HG03457 (cell line): ENCODE data around the gene ITPR1.

Experiments
- ATAC-seq: cut with Tn5 transposase; IDR thresholded peaks from one replicate; pipeline ENCODE4 v1.9.1; 2021; ENCODE audit warnings: moderate number of reproducible peaks; ENCODE audit not compliant: unreplicated experiment

ITPR1 gene

DNA sequence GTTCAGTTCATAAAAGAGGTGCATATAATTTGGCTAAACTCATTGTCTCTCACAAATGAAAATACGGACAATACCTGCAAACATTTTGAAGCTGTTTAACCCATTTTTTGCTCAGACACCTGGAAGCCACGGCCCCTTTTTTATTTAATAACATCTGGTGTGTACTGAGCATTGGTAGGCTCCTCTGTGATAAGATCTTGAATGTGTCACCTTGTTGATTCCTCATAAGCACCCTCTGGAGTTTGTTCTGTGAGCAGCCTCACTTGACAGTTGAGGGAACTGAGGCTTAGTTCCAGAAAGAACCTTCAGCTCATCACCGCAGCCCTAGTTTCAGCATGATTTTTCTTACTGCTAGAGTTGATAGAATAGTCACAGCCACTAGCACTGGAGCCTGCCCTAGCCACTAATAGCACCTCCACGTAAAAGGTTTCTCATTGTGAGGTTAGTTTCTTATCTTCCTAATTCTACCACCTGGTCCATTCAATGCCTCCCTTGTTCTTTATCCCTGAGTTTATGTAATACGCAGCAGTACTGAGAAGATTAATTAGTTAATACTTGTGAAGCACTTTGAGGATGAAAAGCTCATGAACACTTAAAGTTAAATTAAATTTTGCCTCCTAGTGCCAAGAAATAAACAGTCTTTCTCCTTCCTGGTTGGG, 71.9 kb downstream of the ITPR1 start:
- no peak for ATAC-seq

DNA sequence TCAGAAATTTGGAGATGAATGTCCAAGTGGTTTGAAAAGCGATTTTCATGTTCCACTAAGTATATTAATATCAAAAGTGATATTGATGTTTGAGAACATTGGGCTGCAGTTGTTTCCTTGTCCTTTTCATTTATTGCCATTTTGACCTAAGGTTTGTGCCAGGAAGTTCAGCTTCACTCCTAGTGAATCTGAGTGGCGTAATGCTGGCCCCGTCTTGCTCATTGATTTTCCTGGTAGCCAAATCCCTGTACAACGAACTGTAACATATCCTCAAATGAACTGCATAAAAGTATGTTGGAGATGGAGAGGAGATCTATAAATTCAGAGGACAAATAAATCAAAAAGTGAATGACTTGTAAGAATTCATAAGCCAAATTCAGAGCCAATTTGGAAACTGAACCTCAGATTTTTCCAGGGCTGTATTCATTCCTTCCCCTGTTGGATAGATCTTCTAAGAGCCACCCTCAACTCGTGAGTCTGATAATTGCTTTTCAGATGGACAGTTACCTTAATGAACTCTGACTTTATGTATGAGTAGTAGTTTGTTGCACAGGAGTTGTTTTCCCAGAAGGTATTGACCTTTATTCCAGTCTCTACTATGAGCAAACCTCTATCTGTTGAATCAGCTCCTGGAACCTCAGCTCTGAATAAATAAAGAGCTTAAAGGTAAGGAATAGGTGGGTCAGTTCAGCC, 72.8 kb downstream of the ITPR1 start:
- no peak for ATAC-seq

DNA sequence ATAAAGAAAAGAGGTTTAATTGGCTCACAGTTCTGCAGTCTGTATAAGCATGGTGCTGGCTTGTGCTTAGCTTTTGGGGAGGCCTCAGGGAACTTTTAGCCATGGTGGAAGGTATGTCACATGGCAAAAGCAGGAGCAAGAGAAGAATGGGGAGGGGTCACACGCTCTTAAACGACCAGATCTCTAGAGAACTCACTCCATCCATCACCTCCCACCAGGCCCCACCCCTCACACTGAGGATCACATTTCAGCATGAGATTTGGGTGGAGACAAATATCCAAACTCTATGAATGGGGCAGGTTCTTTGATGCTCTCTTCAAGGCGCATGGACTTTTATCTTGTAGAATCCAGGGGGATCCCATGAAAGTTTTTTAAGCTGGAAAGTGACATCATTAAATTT, 75.7 kb downstream of the ITPR1 start:
- ATAC-seq: no peak

DNA sequence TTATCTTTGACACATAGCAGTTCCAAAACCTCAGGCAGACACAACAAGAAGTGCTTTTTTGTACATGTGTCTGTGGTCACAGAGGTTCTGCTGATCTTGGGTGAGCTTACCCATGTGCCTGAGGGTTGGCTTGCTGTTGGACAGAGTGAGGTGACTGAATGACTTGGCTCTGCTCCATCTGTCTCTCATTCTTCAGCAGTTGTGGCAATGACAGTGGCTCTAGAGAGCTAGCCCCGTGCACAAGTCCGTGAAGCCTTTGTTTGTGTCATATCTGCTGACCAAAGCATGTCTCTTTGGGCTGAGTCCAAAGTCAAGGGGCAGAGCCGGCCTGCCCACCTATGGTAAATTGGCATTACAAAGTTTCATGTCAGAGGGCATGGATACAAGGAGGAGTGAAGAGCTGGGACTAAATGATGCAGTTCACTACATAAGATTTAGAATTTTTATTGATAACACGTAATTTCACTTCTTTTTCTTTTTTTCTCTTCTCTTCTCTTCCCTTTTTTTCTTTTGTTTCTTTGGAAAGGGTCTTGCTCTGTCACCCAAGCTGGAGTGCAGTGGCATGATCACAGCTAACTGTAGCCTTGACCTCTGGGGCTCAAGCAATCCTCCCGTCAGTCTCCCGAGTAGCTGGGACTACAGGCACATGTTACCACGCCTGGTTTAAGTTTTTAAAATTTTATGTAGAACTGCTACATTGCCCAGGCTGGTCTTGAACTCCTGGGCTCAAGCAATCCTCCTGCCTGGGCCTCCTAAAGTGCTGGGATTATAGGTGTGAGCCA, 77.9 kb downstream of the ITPR1 start:
- no peak for ATAC-seq

DNA sequence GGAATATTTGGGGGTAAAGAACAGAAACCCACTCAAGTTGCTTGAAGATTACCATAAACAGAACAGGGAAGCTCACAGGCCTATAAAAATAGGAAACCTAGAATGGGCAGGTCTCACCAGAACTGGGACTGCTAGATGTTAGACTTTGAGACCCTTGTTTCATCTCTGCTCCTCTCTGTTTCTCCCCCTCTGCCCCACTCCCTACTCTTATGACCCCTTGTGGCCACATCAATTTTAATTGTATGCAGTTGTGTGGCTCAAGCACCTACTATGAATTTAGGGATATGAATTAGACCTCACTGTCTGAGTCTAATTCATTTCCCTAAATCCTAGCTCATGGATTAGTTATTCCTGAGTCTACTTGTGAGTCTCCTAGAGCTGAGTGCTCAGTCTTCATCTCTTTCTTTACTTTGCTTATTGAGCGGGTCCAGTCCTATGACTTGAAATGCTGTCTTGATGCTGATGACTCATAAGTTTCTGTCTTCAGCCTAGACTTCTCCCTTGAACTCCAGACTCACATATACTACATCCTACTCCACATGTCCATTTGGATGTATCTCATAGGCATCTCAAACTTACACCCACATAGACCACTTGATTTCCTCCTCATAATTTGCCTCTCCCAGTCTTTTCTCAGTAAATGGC, 78.7 kb downstream of the ITPR1 start:
- no peak for ATAC-seq

DNA sequence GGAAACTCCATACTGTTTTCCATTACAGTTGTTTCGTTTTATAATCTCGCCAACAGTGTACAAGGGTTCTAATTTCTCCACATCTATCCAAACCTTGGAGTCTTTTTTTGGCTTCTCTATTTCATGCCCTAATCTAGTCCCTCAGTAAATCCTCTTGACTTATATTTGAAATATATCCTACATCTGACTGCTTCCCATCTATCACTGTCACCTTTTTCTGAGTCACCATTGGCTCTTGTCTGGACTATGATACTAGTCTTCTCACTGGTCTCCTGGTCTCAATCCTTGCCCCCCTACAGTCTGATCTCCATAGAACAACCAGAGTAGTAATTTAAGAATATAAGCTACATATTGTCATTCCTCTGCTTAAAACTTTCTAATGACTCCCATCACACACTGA, 80.0 kb downstream of the ITPR1 start:
- no peak for ATAC-seq

DNA sequence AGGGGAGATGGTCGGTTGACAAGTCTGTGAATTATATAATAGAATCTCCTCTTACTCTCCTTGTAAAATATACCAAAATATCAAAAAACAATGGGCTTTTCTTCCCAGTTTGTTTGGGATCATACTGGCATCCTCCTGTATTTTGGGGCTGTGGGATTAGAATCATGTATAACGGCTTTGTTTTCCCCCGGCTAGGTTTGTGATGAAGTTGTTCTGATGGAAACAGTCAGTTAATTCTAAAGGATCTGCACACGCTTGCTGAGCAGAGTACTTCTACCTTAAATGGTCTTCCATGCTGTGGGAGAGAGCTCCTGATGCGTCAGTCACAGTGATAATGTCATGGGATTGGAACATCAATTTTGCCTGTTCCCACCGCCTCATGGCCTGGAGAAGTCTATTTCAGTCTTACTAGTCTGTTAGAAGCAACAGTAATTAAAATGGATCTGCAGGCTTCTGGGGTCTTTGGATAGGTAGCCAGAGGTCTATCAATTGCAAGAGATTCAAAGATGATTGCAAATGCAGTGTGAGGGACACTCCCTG, 81.3 kb downstream of the ITPR1 start:
- ATAC-seq: no peak

DNA sequence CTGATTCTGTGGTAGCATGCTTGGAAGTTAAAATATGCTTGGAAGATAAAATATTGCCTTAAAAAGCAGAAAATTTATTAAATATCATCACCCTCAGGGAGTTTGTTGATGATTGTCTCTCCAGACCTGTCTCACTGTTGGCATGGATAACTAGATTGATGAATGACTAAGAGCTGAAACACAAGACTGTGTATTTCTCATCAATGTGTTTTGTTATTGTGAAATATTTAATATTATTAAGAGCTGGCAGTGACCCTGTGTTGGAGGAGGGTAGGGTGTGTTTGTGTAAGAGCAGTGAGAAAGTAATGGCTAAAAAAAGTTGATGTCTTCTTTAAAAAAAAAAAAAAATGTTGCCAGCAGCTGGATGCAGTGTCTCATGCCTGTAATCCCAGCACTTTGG, 82.2 kb downstream of the ITPR1 start:
- ATAC-seq: no peak

DNA sequence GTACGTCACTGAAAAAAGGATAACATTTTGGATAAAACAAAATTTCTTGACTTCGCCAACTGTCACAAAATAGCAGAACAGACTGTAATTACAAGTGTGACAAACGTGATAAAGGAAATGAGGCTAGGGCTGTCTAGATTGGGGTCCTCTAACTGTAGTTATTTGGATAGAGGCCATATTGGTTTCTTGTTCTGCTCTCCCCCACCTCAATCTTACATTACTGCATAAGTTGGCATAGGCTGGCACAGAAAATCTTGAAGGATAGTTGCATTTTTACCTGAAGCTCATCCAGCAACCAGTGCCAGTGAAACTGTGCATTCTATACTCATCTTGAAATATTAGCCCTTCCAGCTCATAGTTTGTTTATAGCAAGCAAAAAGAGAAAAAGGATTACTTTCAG, 84.6 kb downstream of the ITPR1 start:
- no peak for ATAC-seq

DNA sequence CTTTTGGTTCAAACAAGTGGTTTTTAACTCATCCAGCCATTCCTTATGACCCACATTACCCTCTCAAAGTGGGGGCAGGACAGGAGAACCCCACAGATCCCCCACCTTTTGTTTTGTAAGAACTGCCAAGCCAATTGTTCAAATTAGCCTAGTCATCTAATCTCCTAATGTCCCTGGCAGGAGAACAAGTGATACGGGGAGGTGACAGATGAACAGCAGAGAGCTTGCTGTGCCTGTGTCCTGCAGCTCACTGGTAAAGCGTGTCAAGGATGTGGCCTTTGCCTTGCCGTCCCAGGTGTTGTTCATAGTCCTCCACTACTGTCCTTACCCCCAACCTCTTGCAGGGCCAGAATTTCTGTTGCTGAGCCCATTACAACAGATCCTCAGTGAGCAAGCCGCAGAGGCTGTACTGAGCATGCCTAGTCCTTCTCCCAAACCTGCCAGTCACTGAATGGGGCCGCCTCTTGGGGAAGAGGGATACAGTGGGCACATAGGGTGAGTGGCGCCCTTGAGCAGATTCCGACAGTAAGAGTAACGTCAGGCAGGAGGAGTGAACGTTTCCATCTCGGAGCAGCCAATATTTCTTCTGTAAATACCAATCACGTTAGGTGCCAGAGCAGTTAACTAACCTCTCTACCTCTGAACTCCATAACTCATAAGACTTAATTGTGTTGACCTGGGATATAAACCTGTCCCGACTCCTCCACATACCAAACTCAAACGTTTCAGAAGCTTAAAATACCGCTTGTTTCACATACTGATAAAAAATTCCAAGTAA, 87.4 kb downstream of the ITPR1 start:
- ATAC-seq: no peak

DNA sequence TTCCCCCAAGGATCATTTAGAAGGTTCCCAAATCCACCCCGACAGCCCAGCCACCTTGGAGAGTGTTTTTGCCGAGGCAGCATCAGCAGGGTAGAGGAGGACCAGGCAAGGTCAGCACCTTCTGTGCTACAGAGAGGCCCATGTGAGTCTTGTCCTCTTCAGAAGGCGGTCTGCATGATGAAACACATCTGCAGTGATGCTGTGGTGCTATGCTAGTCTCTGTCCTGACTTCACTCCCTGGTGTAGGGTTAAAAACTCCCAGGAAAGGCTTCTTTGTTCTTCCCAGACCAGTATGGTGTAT, 87.9 kb downstream of the ITPR1 start:
- no peak for ATAC-seq

DNA sequence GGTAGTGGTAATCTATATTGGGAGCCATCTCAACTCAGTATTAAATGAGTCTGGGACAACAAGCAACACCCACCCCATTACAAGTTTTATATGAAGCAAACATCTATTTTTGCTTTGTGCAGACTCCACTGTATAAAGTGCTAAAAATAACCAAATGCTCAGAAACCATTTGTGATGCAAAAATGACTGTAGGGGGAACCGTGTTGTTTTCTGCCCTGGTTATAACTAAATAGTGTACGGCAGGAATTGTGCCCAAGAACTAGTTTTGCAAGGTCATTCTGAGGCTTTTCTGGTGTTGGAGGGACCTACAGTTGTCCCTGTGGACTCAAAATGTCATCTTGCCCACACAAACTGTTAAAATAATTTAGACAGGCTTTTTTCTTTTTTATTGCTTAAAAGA, 88.3 kb downstream of the ITPR1 start:
- ATAC-seq: no peak

DNA sequence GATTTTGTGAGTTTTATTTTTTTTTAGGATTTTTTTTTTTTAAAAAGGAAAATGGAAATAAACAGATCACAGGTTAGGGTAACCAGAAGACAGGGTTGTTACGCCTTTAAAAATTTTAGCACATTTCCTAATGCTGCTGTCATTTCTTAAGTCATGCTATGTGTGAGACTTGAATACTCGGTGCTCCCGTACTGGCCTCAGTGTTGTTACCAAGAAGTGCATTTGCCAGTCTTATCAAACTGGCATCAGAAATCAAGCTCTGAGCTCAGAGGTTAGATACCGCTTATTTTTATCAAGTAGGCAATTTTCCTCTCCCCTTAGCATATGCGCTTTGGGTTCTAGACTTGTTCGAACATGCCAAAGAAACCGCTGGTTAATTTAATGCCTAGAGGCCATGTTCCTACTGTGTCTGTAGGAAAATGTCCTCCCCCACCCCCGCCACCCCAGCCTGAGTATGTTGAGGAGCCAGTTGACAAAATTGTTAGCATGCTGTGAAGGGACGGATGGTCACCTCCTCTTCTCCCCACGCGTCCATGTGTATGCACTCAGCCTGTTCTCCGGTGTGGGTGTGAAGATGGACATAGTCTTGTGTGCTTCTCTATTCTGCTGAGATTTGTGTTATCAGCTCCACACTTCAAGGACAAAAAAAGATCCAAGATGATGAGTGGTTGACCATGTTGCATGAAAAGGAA, 88.9 kb downstream of the ITPR1 start:
- no peak for ATAC-seq

DNA sequence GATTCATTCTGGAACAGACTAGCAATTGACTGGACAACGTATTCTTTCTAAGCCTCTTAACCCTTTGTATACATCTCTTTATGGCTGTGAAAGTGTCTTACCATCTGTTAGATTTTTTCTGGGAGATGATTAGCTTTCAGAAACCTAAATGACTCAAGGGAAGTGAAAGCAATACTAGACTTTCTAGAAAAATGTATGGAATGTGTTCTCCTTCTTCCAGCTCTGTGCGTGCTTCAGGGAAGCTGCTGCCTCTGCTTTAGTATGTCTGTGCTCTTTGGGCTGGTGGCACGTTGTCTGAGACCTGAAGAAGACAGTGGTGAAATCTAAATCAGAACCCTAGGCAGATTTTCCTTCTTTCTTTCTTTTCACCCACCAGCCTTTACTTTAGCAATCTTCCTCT, 89.5 kb downstream of the ITPR1 start:
- no peak for ATAC-seq

DNA sequence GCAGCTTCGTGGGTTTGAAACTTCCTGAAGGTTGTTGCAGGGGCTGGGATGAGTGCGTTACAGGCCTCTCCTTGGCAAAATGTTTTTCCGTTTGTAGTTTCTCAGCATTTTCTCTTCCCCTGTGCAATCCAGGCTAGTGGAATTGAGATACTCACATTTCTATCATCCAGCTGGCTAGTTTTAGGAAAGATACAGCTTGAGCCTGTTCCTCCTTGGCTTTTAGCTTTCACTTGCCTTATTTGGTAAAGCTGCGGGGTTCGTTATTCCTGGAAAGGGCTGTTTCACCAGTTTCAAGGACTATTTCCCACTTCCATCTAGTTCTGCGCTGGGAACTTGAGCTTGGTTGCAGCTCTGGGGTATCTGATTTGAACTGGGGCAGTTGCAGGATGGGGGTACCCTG, 90.3 kb downstream of the ITPR1 start:
- no peak for ATAC-seq

DNA sequence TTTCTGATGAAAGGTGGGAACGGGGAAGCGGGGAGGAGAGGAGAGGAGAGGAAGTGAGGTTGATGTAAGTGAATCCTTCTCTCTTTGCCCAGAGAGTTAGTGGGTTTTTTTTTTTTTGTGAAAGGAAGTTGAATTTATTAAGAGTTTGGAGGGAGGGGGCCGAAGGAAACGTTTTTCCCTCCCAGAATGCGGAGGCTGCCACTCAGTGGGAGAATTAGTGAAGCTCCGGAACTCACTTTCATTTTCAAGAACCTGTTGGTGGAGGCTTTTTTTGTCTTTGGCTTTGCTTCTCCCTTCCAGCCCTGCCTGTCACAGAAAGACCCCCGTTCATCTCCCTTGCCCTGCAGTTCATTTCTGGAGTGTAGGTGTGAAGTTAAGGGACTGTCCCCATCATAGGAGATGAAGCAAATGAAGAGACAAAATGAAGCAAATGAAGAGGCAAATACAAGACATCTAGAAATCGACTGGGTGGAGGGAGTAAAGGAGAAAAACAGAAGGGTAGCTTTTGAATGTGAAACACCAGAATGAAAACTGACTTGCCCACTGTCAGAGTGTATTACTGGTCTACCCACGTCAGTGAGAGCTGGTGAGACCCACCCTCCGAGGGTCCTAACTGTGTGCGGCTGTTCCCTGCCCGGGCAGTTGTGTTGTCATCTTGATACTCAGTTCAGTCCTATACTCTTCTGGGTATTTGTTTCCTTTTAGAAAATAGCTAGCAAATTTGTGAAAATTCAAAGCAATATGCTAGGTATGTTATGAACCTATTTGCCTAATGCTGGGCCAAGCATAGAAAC, 91.5 kb downstream of the ITPR1 start:
- no peak for ATAC-seq

DNA sequence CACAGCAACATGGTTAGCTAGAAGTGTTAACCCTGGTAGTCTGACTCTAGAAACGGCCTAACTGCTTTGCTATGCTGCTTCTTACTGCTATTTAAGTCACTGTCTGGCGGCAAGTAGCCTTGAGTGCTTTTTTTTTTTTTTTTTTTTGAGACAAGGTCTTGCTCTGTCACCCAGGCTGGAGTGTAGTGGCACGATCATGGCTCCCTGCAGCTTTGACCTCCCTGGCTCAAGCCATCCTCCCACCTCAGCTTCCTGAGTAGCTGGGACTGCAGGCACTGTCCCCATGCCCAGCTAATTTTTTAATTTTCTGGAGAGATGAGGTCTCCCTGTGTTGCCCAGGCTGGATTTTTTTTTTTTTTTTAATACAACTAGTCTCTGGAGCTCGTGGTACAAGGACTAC, 93.2 kb downstream of the ITPR1 start:
- ATAC-seq: no peak

DNA sequence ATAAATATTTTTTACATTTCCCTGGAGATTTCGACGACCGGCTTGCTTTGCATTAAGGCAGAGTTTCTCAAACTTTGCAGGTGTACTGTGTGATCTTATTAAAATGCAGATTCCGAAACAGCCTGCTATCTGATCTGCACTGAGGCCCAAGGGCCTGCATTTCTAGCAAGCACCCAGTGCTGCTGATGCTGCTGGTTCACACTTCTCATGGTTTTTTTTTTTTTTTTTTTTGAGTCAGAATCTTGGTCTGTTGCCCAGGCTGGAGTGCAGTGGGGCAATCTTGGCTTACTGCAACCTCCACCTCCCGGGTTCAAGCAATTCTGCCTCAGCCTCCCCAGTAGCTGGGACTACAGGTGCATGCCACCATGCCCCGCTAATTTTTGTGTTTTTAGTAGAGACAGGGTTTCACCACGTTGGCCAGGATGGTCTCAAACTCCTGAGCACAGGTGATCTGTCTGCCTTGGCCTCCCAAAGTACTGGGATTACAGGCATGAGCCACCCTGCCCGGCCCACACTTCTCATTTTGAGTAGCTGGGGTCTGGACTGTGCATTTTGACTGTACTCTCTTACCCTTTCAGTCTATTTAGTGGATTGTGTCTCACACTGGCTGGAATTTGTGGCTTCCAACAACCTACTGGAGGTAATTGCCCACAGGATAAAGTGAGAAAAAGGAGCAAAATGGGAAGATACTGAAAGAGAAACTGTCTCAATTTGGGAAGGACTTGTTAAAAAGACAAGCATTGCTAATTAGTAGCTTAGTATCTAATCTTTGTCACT, 94.1 kb downstream of the ITPR1 start:
- no peak for ATAC-seq

DNA sequence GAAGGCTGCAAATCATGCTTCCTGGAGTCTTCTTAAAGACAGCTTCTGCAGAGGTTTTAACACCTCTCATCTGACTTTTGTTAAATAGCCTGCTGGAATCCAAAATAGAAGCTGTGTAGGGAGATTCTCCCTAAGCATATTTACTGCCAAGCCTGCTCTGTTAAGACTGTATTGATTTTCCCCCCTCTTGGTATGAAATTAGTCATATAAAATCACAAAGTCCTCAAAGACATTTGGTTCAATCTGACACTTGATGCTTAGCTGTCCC, 94.6 kb downstream of the ITPR1 start:
- no peak for ATAC-seq
